HK-2 (cell line): Measurements from ENCODE around the gene AKAP13.
"Not testable (repeated sequence)": the region's sequence is repeated elsewhere in the genome, so short reads cannot be mapped to it uniquely, and the experiment has no call there.

Experiments
- DNase-seq: peaks from one replicate; pipeline ENCODE4 v3.0.0-alpha.2; 2018; ENCODE audit not compliant: unreplicated experiment

Gene AKAP13

GRCh38 chr15:85625166-85625830, 244.9 kb downstream of the AKAP13 start:
- no peak for DNase-seq

GRCh38 chr15:85625856-85626255, 245.5 kb downstream of the AKAP13 start:
- DNase-seq = no peak

GRCh38 chr15:85627213-85627935, 247.0 kb downstream of the AKAP13 start:
- no peak for DNase-seq

GRCh38 chr15:85630311-85630710, 249.9 kb downstream of the AKAP13 start:
- DNase-seq = no peak

- DNase-seq = no peak
Observed at GRCh38 chr15:85631018-85631417, 250.6 kb downstream of the AKAP13 start.

GRCh38 chr15:85632014-85632413, 251.6 kb downstream of the AKAP13 start:
- DNase-seq = no peak

GRCh38 chr15:85633859-85634258, 253.5 kb downstream of the AKAP13 start:
- DNase-seq = no peak

GRCh38 chr15:85636351-85636750, 255.9 kb downstream of the AKAP13 start:
- no peak for DNase-seq

- DNase-seq = no peak
Observed at GRCh38 chr15:85639752-85640381, 259.5 kb downstream of the AKAP13 start.

- DNase-seq = no peak
Observed at GRCh38 chr15:85642065-85642692, 261.8 kb downstream of the AKAP13 start.

GRCh38 chr15:85642693-85643066, 262.3 kb downstream of the AKAP13 start:
- no peak for DNase-seq

- no peak for DNase-seq
Observed at GRCh38 chr15:85646538-85647091, 266.2 kb downstream of the AKAP13 start.

GRCh38 chr15:85649372-85649771, 269.0 kb downstream of the AKAP13 start:
- no peak for DNase-seq

GRCh38 chr15:85651548-85651947, 271.1 kb downstream of the AKAP13 start:
- no peak for DNase-seq

GRCh38 chr15:85652457-85652856, 272.1 kb downstream of the AKAP13 start:
- no peak for DNase-seq

- no peak for DNase-seq
Observed at GRCh38 chr15:85657132-85657531, 276.7 kb downstream of the AKAP13 start.

GRCh38 chr15:85658816-85659215, 278.4 kb downstream of the AKAP13 start:
- DNase-seq = no peak

GRCh38 chr15:85661859-85662258, 281.5 kb downstream of the AKAP13 start:
- no peak for DNase-seq

- not testable (repeated sequence) for DNase-seq
Observed at GRCh38 chr15:85665677-85666076, 285.3 kb downstream of the AKAP13 start.

- DNase-seq = peak; percentile 33
Observed at GRCh38 chr15:85667491-85668424, 287.4 kb downstream of the AKAP13 start.

GRCh38 chr15:85671156-85671555, 290.8 kb downstream of the AKAP13 start:
- no peak for DNase-seq
